Activated CD4-positive, alpha-beta T cell treated with anti-CD3 and anti-CD28 coated beads for 24 hours (primary cell): ENCODE data around the gene CELF1.

Experiments used
- DNase-seq, 2 donors: peaks; one replicate each; pipeline ENCODE4 v3.0.0-alpha.2; 2020; ENCODE audit warnings: low read depth in 2 of 2

The CELF1 gene

DNA sequence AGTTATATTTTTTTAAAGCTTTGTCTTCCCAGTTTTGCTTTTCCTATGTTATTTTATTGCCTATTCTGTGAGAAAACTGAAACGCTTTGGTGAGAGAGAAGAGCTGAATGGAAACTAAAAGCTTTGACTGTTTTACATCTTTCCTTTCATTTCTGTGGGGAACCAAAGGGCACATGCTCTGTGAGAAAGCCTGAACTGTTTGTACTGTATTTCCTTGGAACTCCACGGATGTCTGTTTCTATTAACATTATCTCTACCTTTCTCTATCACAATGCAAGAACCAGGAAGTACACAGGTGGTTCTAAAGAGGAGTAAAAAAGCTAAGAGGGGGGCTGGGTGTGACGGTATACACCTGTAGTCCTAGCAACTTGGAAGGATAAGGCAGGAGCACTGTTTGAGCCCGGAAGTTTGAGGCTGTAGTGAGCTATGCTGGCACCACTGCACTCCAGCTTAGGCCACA lies 43.8 kb downstream of the CELF1 start:
- DNase-seq, result no peak

DNA sequence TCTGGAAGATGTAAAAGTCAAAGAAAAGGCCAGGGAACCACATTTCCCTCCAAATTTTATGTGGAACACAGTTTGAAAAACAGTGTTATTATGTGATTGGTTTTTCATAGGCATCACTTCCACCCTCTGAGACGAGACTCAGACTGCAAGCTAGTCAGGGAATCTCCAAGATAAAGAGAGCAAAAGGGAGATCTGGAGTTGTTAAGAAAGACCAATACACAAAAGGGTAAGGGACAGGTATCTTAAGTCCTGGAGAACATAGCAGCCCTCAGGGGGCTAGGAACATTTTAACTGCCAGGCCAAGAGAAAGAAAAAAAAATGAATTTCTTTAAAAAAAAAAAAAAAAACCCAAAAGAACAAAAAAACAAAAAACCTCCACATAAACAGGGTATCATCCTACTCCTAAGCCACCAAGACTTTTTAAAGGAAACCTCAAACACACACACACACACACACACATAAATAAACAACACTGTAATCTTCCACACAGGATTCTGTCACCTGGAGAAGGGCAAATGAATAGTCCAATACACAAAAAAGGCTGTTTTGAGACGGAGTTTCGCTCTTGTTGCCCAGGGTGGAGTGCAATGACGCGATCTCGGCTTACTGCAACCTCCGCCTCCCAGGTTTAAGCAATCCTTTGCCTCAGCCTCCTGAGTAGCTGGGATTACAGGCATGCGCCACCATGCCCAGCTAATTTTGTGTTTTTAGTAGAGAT lies 44.5 kb downstream of the CELF1 start:
- DNase-seq, result no peak

GRCh38 chr11:47507563-47508239 lies 45.2 kb downstream of the CELF1 start:
- no peak for DNase-seq

- DNase-seq, result no peak
Measured at GRCh38 chr11:47506795-47507562, 46.0 kb downstream of the CELF1 start.

- DNase-seq, result no peak
Measured at GRCh38 chr11:47506373-47506772, 46.6 kb downstream of the CELF1 start.

DNA sequence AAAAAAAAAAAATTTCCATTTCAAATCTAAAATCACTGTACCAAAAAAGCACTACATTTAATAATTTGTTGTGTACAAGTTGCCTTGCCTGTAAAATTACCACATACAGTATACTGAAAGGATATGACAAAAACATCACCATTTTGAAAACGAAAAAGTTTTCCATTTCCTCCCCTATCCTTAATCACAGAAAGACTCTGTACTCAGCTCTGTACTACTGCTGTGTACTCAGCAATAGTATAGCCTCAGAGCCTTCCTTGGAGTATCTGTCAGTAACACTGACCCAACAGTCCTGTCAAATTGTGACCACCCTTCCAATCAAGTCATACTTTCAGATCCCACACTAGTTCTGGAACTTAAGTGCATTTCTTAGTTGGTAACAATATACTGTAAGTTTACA lies 48.0 kb downstream of the CELF1 start:
- DNase-seq, result no peak

GRCh38 chr11:47503227-47503626 lies 49.7 kb downstream of the CELF1 start:
- no peak for DNase-seq

GRCh38 chr11:47502767-47503166 lies 50.2 kb downstream of the CELF1 start:
- DNase-seq, result no peak

DNA sequence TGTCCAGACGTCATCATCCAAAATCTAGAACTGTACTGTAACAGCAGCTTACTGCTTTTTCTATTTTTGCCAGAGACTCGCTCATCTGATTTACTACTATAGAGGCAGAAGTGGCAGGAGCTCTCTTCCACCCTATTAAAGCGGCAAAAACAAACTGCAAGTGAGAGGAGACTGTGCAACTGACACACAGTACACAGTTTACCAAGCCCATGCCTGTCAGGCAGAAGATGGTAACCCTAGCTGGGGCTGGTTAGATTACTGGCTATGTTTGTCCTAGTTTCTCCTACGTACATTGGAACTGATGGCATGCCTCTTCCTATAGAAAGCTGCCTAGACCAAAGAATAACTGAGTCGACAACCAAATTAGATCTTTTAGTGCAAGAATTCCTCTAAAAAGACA lies 51.8 kb downstream of the CELF1 start:
- DNase-seq, result no peak

DNA sequence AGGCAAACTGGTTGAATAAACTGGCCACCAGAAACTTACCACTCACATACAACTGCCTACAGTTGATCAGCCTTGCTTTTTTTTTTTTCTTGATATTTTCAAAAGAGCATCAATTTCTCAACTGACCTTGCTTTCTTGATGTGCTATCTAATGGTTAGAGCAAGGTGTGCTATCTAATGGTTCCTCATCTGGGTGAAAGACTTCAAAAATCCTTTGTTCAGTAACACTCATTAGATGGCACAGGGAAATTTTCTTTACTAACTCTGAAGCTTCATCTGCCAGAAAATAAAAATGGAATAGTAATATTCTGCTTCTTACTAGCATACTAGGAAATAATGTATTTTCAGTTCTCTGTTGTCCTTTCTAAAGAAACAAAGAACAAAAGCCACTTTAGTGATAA lies 52.8 kb downstream of the CELF1 start:
- no peak for DNase-seq

DNA sequence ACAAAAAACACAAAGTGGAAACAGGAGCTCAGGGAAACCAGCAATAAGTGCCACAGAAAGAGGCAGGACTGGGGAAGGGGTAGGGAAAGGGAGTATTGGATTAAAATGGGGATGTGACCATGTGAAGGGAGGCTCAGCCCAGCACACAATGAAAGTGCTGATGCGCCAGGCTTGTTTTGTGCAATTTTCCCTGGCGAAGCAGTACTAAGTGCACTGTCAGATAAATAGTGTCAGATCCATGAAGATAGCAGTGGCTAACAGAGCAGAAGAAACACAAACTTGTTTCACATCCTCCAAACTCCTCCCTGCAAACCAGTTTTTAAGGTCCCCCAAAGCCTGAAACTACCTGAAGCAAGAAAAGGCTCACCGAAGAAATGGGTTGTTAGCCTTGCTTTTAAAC lies 53.3 kb downstream of the CELF1 start:
- DNase-seq, result no peak

DNA sequence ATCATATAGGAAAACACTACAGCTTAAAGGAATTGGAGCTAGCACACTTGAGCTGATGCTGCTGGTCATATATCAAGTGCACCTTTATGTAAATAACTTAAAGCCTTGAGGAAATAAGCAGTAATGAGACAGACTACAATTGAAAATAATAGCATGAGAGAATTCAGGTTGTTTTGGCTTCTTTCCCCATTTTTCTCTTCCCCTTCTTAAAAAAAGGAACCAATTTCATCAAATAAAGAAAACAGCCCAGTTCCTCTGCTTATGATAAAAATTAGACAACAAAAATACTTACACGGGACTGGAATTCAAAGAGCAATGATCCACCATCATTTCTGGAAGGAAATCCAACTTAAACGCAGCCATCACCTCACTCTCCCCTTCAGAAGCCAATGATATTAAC lies 53.8 kb downstream of the CELF1 start:
- no peak for DNase-seq

- DNase-seq, result no peak
Measured at GRCh38 chr11:47498584-47499152, 54.3 kb downstream of the CELF1 start.

GRCh38 chr11:47498149-47498548 lies 54.8 kb downstream of the CELF1 start:
- no peak for DNase-seq

DNA sequence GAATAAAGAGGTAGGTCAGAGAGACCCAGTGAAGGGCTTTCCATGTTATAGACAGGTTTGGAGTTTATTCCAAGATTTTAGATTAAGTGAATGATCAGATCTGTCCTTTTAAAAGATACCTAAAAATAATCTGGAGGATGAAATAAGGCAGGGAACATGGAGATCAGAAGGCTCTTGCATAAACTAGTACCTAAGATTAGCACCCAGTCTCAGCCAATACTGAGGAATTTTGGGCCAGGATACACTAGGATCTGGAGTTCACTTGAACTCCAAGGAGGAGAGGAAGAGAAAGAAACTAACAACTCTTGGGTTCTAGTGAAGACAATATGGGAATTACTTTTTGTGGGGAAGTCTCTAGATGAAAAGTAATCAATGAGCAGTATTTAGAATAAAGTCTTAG lies 56.1 kb downstream of the CELF1 start:
- no peak for DNase-seq

- no peak for DNase-seq
Measured at GRCh38 chr11:47495856-47496217, 57.1 kb downstream of the CELF1 start.

- no peak for DNase-seq
Measured at GRCh38 chr11:47495011-47495855, 57.7 kb downstream of the CELF1 start.

GRCh38 chr11:47489395-47489755 lies 63.6 kb downstream of the CELF1 start:
- no peak for DNase-seq

DNA sequence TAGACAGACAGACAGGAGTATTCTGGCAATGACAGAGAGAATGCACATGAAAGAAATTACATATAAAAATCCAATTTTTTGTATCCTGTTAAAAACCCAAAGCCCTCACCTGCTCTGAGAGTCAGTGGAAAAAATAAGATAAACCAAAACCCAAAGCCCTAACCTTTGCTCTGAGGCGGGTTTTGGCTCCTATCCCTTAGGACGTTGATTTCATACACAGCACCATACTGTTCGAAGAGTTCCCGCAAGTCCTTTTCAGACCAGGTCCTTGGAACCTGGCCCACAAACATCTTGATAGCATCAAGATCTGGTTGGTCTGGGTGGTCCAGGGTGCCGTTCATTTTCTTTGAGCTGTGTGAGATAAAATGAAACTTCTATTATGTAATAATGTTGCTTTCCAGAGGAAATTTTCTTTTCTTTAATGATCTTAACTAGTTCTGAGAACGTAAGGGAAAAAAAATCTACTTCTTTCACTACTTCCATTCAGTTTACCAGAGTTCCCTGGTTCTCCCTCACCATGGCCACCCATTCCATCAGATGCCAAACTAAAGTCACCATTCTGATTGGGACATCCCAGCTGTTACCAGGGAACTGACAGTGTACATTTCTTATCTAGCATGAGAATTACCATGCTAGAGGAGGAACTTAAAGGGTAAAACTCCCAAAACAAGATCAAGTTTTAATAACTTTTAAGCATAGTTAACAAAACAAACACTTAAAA lies 64.1 kb downstream of the CELF1 start:
- DNase-seq, result no peak

DNA sequence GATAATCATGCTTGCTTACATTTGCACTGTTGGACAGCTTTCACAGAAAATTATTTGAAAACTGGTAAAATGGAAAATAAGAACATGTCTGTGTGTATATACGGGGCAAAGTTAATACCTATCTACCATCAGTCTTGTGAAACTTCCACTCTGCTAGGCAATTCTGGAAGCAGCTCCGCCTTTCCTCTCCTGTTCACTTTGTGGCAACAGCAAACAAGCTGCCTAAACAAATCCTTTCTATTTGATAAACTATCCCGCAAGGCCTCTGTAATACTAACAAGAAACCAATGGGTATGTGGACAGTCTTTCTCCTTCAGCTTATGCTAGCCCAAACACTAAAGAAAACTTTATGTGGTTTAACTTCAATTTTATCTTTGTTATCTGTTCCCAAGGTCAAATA lies 64.8 kb downstream of the CELF1 start:
- no peak for DNase-seq

DNA sequence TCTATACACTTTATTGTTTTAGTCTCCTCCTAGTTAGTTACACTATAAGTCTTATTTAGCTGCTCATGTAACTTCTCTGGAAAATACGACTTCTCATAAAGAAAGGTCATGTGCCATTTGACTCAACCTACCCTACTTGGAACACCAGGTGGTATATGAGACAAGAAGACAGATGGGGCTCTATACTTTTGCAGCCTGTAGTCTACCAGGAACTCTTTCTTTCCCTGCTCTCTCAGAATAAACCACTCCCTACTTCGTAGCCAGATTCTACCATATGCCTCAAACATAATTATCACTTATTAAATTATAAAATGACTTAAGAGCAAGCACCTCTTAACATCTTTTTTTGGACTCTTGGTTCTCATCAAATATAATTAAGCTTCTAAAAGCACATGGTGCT lies 65.5 kb downstream of the CELF1 start:
- DNase-seq, result no peak
